ENCODE data around the gene CEP89.
"Not testable (repeated sequence)": the region's sequence is repeated elsewhere in the genome, so short reads cannot be mapped to it uniquely, and the experiment has no call there.

Gene CEP89

GRCh38 chr19:32852216-32852615, 119.5 kb downstream of the CEP89 start:
- H3K27ac Mint-ChIP-seq = no peak overlapping the region
- peaks cover 7% of the 10 kb centered on the region for H3K36me3 Mint-ChIP-seq (ENCODE audit: low read depth)
- H3K27me3 Mint-ChIP-seq (ENCODE audit: low read depth) = no peaks in the 10 kb centered on the region
- no peaks in the 10 kb centered on the region for H3K4me1 Mint-ChIP-seq
- no peak overlapping the region for H3K4me3 Mint-ChIP-seq
- peaks cover 1% of the 10 kb centered on the region for H3K9me3 Mint-ChIP-seq
- TF ChIP-seq, protein P1, sequence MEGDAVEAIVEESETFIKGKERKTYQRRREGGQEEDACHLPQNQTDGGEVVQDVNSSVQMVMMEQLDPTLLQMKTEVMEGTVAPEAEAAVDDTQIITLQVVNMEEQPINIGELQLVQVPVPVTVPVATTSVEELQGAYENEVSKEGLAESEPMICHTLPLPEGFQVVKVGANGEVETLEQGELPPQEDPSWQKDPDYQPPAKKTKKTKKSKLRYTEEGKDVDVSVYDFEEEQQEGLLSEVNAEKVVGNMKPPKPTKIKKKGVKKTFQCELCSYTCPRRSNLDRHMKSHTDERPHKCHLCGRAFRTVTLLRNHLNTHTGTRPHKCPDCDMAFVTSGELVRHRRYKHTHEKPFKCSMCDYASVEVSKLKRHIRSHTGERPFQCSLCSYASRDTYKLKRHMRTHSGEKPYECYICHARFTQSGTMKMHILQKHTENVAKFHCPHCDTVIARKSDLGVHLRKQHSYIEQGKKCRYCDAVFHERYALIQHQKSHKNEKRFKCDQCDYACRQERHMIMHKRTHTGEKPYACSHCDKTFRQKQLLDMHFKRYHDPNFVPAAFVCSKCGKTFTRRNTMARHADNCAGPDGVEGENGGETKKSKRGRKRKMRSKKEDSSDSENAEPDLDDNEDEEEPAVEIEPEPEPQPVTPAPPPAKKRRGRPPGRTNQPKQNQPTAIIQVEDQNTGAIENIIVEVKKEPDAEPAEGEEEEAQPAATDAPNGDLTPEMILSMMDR (IDR thresholded peaks at IDR 0.05; ENCODE audit: unreplicated experiment in 3 of 3) = no peak

DNA sequence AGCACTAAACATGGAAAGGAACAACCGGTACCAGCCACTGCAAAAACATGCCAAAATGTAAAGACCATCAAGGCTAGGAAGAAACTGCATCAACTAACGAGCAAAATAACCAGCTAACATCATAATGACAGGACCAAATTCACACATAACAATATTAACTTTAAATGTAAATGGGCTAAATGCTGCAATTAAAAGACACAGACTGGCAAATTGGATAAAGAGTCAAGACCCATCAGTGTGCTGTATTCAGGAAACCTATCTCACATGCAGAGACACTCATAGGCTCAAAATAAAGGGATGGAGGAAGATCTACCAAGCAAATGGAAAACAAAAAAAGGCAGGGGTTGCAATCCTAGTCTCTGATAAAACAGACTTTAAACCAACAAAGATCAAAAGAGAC, 123.7 kb downstream of the CEP89 start:
- H3K4me3 Mint-ChIP-seq, H3K4me1 Mint-ChIP-seq: not testable (repeated sequence)
- H3K9me3 Mint-ChIP-seq = peaks cover 15% of the 10 kb centered on the region

GRCh38 chr19:32843716-32844245, 128.0 kb downstream of the CEP89 start:
- H3K27me3 Mint-ChIP-seq (ENCODE audit: low read depth) = peaks cover 5% of the 10 kb centered on the region
- no peak overlapping the region for H3K4me3 Mint-ChIP-seq
- no peak overlapping the region for H3K27ac Mint-ChIP-seq
- H3K4me1 Mint-ChIP-seq = no peaks in the 10 kb centered on the region
- peaks cover 33% of the 10 kb centered on the region for H3K9me3 Mint-ChIP-seq
- peaks cover 52% of the 10 kb centered on the region for H3K36me3 Mint-ChIP-seq (ENCODE audit: low read depth)
- TF ChIP-seq, protein P1 (IDR thresholded peaks at IDR 0.05; ENCODE audit: unreplicated experiment in 3 of 3) = no peak

More for the DNA sequence above, 123.7 kb downstream of the CEP89 start:
- not testable (repeated sequence) for H3K27ac Mint-ChIP-seq; H3K27me3 Mint-ChIP-seq (ENCODE audit: low read depth)
- H3K36me3 Mint-ChIP-seq (ENCODE audit: low read depth) = peaks cover 24% of the 10 kb centered on the region

DNA sequence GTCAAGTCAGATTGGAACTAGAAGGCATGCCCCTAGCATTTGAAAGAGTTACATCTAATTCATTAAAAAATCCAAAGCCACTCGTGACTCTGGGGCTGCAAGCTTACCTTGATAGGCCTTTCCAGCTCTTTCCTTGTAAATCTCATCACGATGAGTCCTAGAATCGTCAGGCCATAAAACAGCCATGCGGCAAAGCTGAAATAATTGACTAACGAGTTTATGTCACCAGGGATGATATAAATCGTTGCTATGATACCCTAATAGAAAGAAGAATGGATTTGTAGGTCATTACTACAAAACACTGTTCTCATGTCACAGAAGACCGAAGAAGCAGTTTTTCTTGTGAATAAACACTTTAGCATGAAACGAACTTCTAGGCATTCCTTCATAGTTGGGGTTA, 129.7 kb downstream of the CEP89 start:
- H3K4me1 Mint-ChIP-seq = no peaks in the 10 kb centered on the region
- TF ChIP-seq, protein P1 (IDR thresholded peaks at IDR 0.05; ENCODE audit: unreplicated experiment in 3 of 3) = no peak
- H3K36me3 Mint-ChIP-seq (ENCODE audit: low read depth) = peaks cover 47% of the 10 kb centered on the region
- peaks cover 5% of the 10 kb centered on the region for H3K27me3 Mint-ChIP-seq (ENCODE audit: low read depth)
- H3K27ac Mint-ChIP-seq = no peak overlapping the region
- peaks cover 30% of the 10 kb centered on the region for H3K9me3 Mint-ChIP-seq
- no peak overlapping the region for H3K4me3 Mint-ChIP-seq

DNA sequence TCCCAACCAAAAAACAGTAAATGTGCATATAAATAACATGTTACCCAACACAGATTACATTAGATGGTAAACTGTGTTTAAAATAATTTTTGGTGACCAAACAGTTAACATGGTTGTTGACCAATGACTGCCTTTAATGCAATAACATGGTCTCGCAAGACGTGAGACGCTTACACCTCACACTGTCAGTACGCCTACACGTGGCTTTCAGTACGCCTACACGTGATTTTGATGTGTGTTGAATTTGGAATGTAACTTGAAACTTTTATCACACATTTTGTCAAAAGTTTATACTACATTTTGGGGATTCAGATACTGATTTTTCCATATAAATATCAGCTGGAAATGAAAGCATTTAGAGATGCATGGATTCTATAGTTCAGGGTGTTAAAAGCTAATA, 134.2 kb downstream of the CEP89 start:
- H3K36me3 Mint-ChIP-seq (ENCODE audit: low read depth) = peaks cover 28% of the 10 kb centered on the region
- peaks cover 18% of the 10 kb centered on the region for H3K9me3 Mint-ChIP-seq
- TF ChIP-seq, protein P1 (IDR thresholded peaks at IDR 0.05; ENCODE audit: unreplicated experiment in 3 of 3) = no peak
- H3K4me3 Mint-ChIP-seq = no peak overlapping the region
- H3K4me1 Mint-ChIP-seq = no peaks in the 10 kb centered on the region
- H3K27me3 Mint-ChIP-seq (ENCODE audit: low read depth) = no peaks in the 10 kb centered on the region
- no peak overlapping the region for H3K27ac Mint-ChIP-seq

- H3K27ac Mint-ChIP-seq = not testable (repeated sequence)
Measured at GRCh38 chr19:32833388-32833787, 138.4 kb downstream of the CEP89 start.

DNA sequence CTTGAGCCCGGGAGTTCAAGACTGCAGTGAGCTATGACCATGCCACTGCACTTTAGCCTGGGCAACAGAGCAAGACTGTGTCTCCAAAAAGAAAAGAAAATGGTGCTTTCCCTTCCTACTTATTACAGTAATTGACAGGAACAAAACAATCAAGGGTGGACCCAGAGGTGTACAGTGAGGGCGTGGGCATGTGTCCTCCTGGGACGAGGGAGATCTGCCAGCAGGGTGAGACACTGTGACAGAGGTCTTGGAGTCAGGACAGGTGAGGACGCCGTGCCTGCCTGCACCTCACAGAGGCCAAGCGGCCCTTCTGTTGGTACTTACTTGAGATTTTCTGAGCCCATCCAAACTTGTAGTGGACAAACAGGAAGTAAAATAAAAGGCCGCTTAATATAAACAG, 138.9 kb downstream of the CEP89 start:
- not testable (repeated sequence) for H3K9me3 Mint-ChIP-seq; H3K4me1 Mint-ChIP-seq; H3K27me3 Mint-ChIP-seq (ENCODE audit: low read depth); H3K27ac Mint-ChIP-seq; H3K36me3 Mint-ChIP-seq (ENCODE audit: low read depth); H3K4me3 Mint-ChIP-seq

More at GRCh38 chr19:32833388-32833787, 138.4 kb downstream of the CEP89 start:
- H3K27me3 Mint-ChIP-seq (ENCODE audit: low read depth); H3K4me1 Mint-ChIP-seq; H3K9me3 Mint-ChIP-seq; H3K4me3 Mint-ChIP-seq; H3K36me3 Mint-ChIP-seq (ENCODE audit: low read depth): not testable (repeated sequence)

GRCh38 chr19:32832094-32832493, 139.7 kb downstream of the CEP89 start:
- not testable (repeated sequence) for H3K36me3 Mint-ChIP-seq (ENCODE audit: low read depth); H3K9me3 Mint-ChIP-seq; H3K4me1 Mint-ChIP-seq; H3K27me3 Mint-ChIP-seq (ENCODE audit: low read depth); H3K4me3 Mint-ChIP-seq; H3K27ac Mint-ChIP-seq
